Thyroid gland (tissue), 4 donors: ENCODE measurements around the gene UCHL5. TPM values are rescaled to one million over a fixed set of nuclear protein-coding genes. Genes with fewer than 3 reads are reported as not detected.
"Not testable (repeated sequence)": the region's sequence is repeated elsewhere in the genome, so short reads cannot be mapped to it uniquely, and the experiment has no call there.

Experiments
- DNase-seq, 2 donors: peaks; one replicate each; pipeline ENCODE4 v3.0.0-alpha.2; 2019
- H3K27ac ChIP-seq, 3 donors: fragments of 200-600 bp; sonication (generic); 1 replicate in 2 of 3; 2 replicates in 1 of 3; pipeline ENCODE4 v1.5.1; 2016 to 2019; ENCODE audit warnings: mild to moderate bottlenecking in 1 of 3, moderate library complexity in 1 of 3
- H3K27me3 ChIP-seq: fragments of 200-600 bp; sonication (generic); one replicate; pipeline ENCODE4 v1.5.1; 2019
- H3K36me3 ChIP-seq, 2 donors: fragments of 200-600 bp; sonication (generic); one replicate each; pipeline ENCODE4 v1.5.1; 2016 to 2019
- H3K4me1 ChIP-seq, 2 donors: fragments of 200-600 bp; sonication (generic); one replicate each; pipeline ENCODE4 v1.5.1; 2017 to 2019
- H3K4me3 ChIP-seq, 3 donors: fragments of 200-600 bp; sonication (generic); replicated peaks in 1 of 3; 1 replicate in 2 of 3; 2 replicates in 1 of 3; pipeline ENCODE4 v1.5.1; 2016; ENCODE audit warnings: mild to moderate bottlenecking in 1 of 3
- H3K9me3 ChIP-seq: fragments of 200-600 bp; sonication (generic); one replicate; pipeline ENCODE4 v1.5.1; 2017
- CTCF ChIP-seq, 6 experiments: fragments of 200-600 bp in 3 of 6; fragments of 450-650 bp in 3 of 6; sonication (generic) in 3 of 6; IDR thresholded peaks; one replicate each; pipeline ENCODE4 v1.5.1; 2016 to 2019; ENCODE audit warnings: antibody characterized with exemption in 6 of 6, mild to moderate bottlenecking in 2 of 6, inconsistent platforms in 1 of 6, moderate library complexity in 1 of 6
- POLR2A ChIP-seq, 2 donors: fragments of 450-650 bp; IDR thresholded peaks; one replicate each; pipeline ENCODE4 v1.6.1; 2017; ENCODE audit warnings: antibody characterized with exemption in 2 of 2, mild to moderate bottlenecking in 2 of 2, moderate library complexity in 1 of 2
- WGBS, 2 donors: methylation state at CpG; one replicate each; pipeline ENCODE4 v1.1.5; 2017; 5-methylcytosine and 5-hydroxymethylcytosine counted together
- intact Hi-C: fragments of 100-400 bp; cut with DNase I; formaldehyde crosslinking; loops from one replicate; pipeline ENCODE4 v1.15.1; 2023
- total RNA-seq, 4 donors: library from RNA; depleted of rRNA; stranded (reverse); fragments of >200 nt; gene quantifications; one replicate each; pipeline ENCODE4 v1.2.3, GENCODE V29; 2016

UCHL5 gene
- total RNA-seq, 4 donors from 2014 or later = 24.5 to 31.1 (median 26.2) TPM

GRCh38 chr1:192986110-192986747, 72.9 kb downstream of the UCHL5 start:
- WGBS, 2 donors = 63 to 92% methylated on average over 8 of the region's 8 CpGs
- Histone ChIP-seq H3K4me1 (no peaks in the 10 kb centered on the region), H3K4me3 (no peak overlapping the region), H3K9me3 (no peaks in the 10 kb centered on the region), H3K27me3 (no peaks in the 10 kb centered on the region), H3K27ac (no peak overlapping the region), H3K36me3 (no peaks in the 10 kb centered on the region)
- intact Hi-C loops = no loop called here
- no peak for TF ChIP-seq CTCF (IDR thresholded peaks at IDR 0.05)
- TF ChIP-seq POLR2A (IDR thresholded peaks at IDR 0.05) = no peak
- DNase-seq = no peak

GRCh38 chr1:192984080-192984479, 75.1 kb downstream of the UCHL5 start:
- Histone ChIP-seq H3K9me3 (no peaks in the 10 kb centered on the region), H3K4me1 (no peaks in the 10 kb centered on the region), H3K27me3 (no peaks in the 10 kb centered on the region), H3K27ac (no peak overlapping the region), H3K4me3 (no peak overlapping the region), H3K36me3 (no peaks in the 10 kb centered on the region)
- WGBS, 2 donors = 81 to 85% methylated on average over 1 of the region's 1 CpG
- TF ChIP-seq POLR2A (IDR thresholded peaks at IDR 0.05) (no peak), CTCF (IDR thresholded peaks at IDR 0.05) (no peak)
- DNase-seq = no peak
- intact Hi-C loops = no loop called here

- no peak for TF ChIP-seq POLR2A (IDR thresholded peaks at IDR 0.05)
- no peak for TF ChIP-seq CTCF (IDR thresholded peaks at IDR 0.05)
- Histone ChIP-seq H3K27me3 (no peaks in the 10 kb centered on the region), H3K4me1 (no peaks in the 10 kb centered on the region), H3K4me3 (no peak overlapping the region), H3K9me3 (no peaks in the 10 kb centered on the region), H3K36me3 (no peaks in the 10 kb centered on the region), H3K27ac (no peak overlapping the region)
- intact Hi-C loops = no loop called here
- DNase-seq = no peak
- 78 to 84% methylated on average over 6 of the region's 6 CpGs for WGBS, 2 donors
Observed at GRCh38 chr1:192983349-192983980, 75.7 kb downstream of the UCHL5 start.

- DNase-seq = no peak
- 72 to 82% methylated on average over 1 of the region's 1 CpG for WGBS, 2 donors
- no peaks in the 10 kb centered on the region for H3K27me3 ChIP-seq
- H3K36me3 ChIP-seq = no peaks in the 10 kb centered on the region
- intact Hi-C loops = no loop called here
- no peak overlapping the region for H3K27ac ChIP-seq
- H3K4me3 ChIP-seq = no peak overlapping the region
- TF ChIP-seq POLR2A (IDR thresholded peaks at IDR 0.05) (no peak), CTCF (IDR thresholded peaks at IDR 0.05) (no peak)
- H3K9me3 ChIP-seq = no peaks in the 10 kb centered on the region
- no peaks in the 10 kb centered on the region for H3K4me1 ChIP-seq
Observed at GRCh38 chr1:192980856-192981255, 78.3 kb downstream of the UCHL5 start.

GRCh38 chr1:192980334-192980733, 78.8 kb downstream of the UCHL5 start:
- H3K4me1 ChIP-seq, H3K9me3 ChIP-seq, H3K36me3 ChIP-seq, H3K27me3 ChIP-seq, H3K4me3 ChIP-seq, DNase-seq, H3K27ac ChIP-seq, intact Hi-C loops: not testable (repeated sequence)
- WGBS, 2 donors = 92 to 93% methylated on average over 4 of the region's 4 CpGs
